ENCODE data around the gene GLTP.
"Not testable (repeated sequence)": the region's sequence is repeated elsewhere in the genome, so short reads cannot be mapped to it uniquely, and the experiment has no call there.

Gene GLTP, protein sequence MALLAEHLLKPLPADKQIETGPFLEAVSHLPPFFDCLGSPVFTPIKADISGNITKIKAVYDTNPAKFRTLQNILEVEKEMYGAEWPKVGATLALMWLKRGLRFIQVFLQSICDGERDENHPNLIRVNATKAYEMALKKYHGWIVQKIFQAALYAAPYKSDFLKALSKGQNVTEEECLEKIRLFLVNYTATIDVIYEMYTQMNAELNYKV
- long read RNA-seq, donor 1, transcript GLTP-201 (5 exons, 2,356 nt): major isoform, 12 of 12 reads
- long read RNA-seq, donor 1, partial matches to known transcripts: 0 of 12 reads
- long read RNA-seq, donor 1, other reads (novel, unspliced or antisense): 0 of 12 reads
- long read RNA-seq, donor 2, transcript GLTP-201 (5 exons, 2,356 nt): major isoform, 18 of 23 reads
- long read RNA-seq, donor 2, partial matches to known transcripts: 5 of 23 reads
- long read RNA-seq, donor 2, other reads (novel, unspliced or antisense): 0 of 23 reads
- long read RNA-seq, donor 3, transcript GLTP-201 (5 exons, 2,356 nt): major isoform, 11 of 11 reads
- long read RNA-seq, donor 3, partial matches to known transcripts: 0 of 11 reads
- long read RNA-seq, donor 3, other reads (novel, unspliced or antisense): 0 of 11 reads
- long read RNA-seq, donor 4, transcript GLTP-201 (5 exons, 2,356 nt): major isoform, 8 of 8 reads
- long read RNA-seq, donor 4, partial matches to known transcripts: 0 of 8 reads
- long read RNA-seq, donor 4, other reads (novel, unspliced or antisense): 0 of 8 reads
- long read RNA-seq, donor 5, transcript GLTP-201 (5 exons, 2,356 nt): major isoform, 11 of 11 reads
- long read RNA-seq, donor 5, partial matches to known transcripts: 0 of 11 reads
- long read RNA-seq, donor 5, other reads (novel, unspliced or antisense): 0 of 11 reads
- long read RNA-seq, donor 6, transcript GLTP-201 (5 exons, 2,356 nt): major isoform, 14 of 19 reads
- long read RNA-seq, donor 6, partial matches to known transcripts: 5 of 19 reads
- long read RNA-seq, donor 6, other reads (novel, unspliced or antisense): 0 of 19 reads
- long read RNA-seq, donor 7, transcript GLTP-201 (5 exons, 2,356 nt): major isoform, 18 of 43 reads
- long read RNA-seq, donor 7, partial matches to known transcripts: 25 of 43 reads
- long read RNA-seq, donor 7, other reads (novel, unspliced or antisense): 0 of 43 reads
- long read RNA-seq, donor 8, transcript GLTP-201 (5 exons, 2,356 nt): major isoform, 11 of 11 reads
- long read RNA-seq, donor 8, partial matches to known transcripts: 0 of 11 reads
- long read RNA-seq, donor 8, other reads (novel, unspliced or antisense): 0 of 11 reads

- DNase-seq: peak; percentile 78
Measured at GRCh38 chr12:109880043-109880931, at the start of gene GLTP. GLTP (minus strand) TSS chr12:109880541; CDS start chr12:109880374, 167 bp downstream.

- not testable (repeated sequence) for DNase-seq
Measured at GRCh38 chr12:109929326-109929725, 49.0 kb upstream of the GLTP start.

DNA sequence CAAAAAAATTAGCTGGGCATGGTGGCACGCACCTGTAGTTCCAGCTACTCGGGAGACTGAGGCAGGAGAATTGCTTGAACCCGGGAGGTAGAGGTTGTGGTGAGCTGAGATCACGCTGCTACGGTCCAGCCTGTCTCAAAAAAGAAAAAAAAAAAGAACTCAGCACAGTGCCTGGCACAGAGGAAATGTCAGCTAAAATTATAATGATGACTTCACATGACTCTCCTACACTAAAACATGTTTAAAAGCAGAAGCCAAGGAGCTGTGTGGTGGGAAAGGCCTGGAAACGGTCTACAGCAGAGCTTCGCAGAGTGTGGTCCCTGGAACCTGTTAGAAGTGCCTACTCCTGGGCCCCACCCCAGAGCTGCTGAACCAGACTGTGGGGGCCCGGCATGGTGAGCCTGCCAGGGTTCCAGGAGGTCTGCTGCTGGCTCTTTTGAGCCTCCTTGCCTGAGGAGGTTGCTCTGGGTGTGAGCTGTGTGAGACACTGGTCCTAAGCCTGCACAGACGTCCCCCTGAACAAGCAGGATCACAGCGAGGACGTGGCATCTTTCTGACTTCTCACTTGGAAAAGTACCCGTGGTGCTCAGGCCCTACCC is 47.8 kb upstream of the GLTP start:
- no peak for DNase-seq

DNA sequence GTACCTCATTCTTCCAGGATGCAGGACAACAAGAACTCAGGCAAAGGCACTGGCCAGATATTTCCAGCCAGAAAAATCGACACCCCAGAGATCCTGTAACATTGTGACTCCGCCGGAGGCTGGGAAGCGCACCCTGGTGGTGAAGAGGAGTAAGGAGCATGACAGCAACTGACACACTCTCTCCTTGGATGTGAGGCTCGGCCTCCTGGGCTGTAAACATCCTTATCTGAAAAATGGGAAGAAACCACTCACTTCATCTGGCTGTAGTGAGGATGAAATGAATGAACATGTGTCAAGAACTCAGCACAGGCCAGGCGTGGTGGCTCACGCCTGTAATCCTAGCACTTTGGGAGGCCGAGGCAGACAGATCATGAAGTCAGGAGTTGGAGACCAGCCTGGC is 47.3 kb upstream of the GLTP start:
- DNase-seq: no peak

DNA sequence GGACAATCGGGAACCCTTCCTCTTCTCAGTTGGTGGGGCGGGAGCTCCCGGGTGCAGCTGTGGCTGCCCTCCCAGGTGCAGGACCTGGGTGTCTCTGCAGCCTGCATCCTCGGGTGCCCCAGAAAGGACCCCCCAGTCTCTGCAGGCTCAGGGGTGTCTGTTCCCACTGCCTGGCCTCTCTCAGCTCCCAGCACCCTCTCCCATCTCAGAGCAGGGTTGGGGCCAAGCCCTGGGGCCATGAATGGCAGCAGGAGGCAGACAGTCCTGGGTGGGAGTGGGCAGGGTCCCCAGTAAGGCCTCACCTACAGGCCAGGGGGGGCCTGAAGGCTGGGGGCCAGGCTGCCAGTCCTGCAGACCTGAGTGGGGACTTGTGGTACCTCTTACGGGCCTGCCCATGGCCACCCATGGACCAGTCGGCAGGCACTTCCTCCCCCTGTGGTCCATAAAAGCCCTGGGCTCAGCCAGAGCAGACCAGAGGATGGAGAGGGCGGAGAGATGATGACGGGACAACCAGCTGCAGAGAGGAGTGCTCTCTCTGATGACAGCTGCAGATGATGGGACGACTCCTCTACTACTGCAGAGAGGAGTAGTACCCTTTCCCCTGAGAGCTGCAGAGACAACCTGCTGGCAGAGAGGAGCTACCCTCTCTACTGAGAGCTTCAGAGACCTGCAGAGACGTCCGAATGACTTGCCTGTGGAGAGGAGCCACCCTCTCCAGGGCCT is 46.3 kb upstream of the GLTP start:
- no peak for DNase-seq

DNA sequence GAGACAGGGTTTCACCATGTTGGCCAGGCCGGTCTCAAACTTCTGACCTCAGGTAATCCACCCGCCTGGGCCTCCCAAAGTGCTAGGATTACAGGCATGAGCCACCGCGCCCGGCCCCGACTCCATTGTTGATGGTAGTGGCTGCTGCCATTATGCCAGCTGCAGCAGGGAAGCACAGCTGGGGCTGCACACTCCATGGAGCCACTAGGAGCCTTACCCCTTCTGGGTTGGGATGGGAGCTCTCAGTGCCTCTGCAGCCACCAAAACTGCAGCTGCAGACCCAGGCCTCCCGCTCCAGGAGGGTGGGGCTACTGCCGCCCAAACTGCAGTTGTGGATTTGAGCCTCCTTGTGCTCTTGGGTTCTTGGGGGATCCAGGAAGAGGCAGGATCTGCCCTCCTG is 45.7 kb upstream of the GLTP start:
- DNase-seq: no peak

DNA sequence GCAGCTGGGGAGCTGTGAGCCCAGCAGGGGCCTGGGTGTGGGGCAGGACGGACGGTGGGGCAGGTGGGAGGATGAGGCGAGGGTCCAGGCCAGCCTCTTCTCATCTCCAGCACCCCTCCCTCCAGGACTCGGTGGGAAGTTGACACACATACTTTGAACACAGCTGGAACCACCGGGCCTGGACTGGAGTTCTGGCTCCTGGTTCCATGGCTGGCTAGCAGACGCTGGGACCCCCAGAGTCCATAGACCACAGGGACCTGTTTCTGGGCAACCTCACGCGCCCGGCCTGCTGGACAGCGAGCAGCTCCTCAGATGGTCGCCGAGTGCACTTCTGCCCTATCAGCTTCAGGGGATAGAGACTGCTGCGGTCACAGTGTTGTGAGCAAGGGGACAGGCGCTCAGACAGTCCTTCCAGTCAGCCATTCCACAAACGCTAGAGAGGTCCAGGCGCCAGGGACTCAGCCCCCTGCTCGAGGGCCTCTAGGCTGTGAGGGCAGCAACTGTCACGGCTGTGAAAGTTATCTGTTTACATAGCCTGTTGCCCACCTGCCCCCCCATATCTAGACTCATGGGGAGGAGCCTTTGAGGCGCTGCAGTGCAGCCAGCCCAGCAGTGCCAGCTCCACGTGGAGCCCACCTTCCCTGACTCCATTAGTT is 45.0 kb upstream of the GLTP start:
- DNase-seq: peak; percentile 54

DNA sequence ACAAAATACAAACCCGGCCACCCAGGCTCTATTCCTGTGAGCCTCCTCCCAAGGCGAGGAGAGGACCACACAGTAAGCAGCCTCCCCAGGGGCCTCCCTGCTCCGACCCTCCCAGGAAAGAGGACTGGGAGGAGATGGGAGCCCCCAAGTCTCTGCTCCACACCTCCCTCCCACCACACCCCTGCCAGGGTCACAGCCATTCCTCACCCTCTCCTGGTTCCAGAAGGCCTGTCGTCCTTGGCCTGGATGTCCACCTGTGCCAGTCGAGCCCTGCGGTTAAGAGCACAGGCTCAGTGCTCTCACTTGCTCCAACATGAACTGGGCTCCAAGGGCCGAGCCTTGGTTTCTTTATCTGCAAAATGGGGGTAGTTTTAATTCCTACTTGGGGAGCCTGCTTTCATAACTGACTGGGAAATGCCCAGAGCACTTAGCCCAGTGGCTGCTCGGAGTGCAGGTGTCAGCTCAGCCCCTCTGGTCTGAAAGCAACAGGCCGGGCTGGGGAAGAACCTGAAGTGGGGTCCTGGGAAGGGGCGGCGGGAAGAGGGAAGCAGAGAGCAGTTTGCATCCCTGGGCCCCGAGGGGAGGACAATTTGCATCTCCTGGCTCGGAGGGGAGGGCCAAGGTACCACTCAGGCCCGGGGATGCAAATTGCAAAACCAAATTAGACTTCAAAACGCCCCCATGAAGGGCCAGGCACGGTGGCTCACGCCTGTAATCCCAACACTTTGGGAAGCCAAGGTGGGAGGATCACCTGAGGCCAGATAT is 43.3 kb upstream of the GLTP start:
- DNase-seq: no peak

DNA sequence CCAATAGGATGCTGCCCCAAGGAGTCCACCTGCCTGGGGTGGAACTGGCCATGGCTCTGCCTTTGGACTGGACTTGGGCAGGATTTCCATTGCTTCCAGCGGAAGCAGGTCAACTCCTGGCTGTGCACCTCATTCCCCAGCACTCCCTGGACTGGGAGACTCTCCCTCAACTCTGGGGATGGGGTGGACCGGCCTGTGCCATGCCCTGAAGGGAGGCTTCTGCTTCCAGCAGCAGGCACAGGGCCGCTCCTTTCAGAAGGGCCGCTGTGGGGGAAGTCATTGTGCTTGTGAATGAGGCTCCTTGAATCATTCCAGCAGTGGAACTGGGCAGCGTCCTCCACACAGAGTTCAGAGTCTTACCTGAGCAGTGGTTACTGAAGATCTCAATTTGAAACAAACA is 42.7 kb upstream of the GLTP start:
- no peak for DNase-seq

- no peak for DNase-seq
Measured at GRCh38 chr12:109921982-109922381, 41.6 kb upstream of the GLTP start.

GRCh38 chr12:109920261-109920780 is 40.0 kb upstream of the GLTP start:
- DNase-seq: no peak

DNA sequence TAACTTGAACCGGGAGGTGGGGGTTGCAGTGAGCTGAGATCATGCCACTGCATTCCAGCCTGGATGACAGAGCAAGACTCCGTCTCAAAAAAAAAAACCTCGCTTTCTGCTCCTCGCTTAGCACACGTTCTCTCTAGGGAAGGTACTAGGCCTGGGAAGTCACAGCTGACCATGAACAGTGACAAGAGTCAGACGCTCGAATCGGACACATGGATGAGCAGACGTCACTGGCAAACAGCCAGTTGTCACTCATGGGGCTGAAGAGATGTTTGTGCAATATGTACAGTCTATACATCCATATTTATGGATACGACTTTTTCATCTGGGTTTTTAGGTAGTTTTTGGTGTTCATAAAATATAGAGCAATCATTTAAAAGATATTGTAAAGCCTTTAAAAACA is 39.1 kb upstream of the GLTP start:
- DNase-seq: no peak

GRCh38 chr12:109916045-109916444 is 35.7 kb upstream of the GLTP start:
- no peak for DNase-seq

GRCh38 chr12:109915171-109916040 is 35.1 kb upstream of the GLTP start:
- DNase-seq: no peak

DNA sequence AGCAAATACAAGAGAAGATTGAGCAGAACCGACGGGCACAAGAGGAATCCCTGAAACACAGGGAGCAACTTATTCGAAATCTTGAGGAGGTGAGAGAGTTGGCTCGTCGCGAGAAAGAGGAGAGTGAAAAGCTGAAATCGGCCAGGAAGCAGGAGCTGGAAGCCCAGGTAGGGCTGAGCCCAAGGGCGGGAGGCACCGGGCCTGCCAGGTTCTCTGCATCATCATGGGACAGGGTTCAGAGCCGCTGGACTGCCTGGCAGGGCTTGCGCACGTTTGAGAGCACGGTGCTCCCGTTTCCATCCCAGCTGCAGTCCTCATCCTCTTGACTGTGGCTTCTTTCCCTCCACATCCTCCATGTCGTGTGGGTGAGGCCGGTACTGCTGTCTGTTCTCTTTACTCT is 34.1 kb upstream of the GLTP start:
- DNase-seq: no peak

DNA sequence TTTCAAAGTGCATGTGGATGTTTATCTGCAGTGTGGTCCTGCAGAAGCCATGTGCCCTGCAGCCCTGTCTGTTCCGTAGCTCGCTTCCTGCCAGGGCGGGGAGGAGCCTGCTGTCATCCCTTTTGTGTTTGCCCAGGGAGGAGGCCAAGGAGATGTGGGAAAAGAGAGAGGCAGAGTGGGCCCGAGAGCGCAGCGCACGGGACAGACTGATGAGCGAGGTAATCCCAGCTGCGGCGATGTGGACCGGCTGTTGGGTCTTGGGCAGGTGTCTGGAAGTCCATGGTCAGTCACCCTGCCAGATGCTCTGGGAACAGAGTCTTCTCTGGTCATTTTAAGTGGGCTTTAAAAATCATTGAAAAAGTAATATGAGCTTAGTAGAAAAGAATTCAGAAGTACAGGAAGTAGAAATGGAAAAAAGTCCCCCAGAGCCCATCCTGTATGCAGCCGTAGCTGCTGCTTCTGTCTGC is 32.5 kb upstream of the GLTP start:
- DNase-seq: no peak

DNA sequence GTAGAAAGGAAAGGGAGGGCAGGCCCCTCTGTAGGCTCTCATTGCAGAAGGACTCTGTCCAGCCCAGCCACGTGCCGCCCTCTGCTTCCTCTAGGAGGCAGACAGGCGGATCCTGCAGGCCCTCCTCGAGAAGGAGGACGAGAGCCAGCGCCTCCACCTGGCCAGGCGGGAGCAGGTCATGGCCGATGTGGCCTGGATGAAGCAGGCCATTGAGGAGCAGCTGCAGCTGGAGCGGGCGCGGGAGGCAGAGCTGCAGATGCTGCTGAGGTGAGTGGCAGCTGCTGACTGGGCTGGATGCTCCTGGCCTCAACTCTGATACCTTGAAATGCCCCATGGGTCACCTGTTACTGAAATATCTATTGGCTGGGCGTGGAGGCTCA is 30.6 kb upstream of the GLTP start:
- DNase-seq: no peak
